ENCODE results near the gene PDLIM1. TPM values are rescaled to one million over a fixed set of nuclear protein-coding genes. Genes with fewer than 3 reads are reported as not detected.

Gene PDLIM1
- polyA plus RNA-seq, 1 donor (not counting 4 experiments of a cell fraction or from before 2014, with no cell fraction given) = 298 TPM

DNA sequence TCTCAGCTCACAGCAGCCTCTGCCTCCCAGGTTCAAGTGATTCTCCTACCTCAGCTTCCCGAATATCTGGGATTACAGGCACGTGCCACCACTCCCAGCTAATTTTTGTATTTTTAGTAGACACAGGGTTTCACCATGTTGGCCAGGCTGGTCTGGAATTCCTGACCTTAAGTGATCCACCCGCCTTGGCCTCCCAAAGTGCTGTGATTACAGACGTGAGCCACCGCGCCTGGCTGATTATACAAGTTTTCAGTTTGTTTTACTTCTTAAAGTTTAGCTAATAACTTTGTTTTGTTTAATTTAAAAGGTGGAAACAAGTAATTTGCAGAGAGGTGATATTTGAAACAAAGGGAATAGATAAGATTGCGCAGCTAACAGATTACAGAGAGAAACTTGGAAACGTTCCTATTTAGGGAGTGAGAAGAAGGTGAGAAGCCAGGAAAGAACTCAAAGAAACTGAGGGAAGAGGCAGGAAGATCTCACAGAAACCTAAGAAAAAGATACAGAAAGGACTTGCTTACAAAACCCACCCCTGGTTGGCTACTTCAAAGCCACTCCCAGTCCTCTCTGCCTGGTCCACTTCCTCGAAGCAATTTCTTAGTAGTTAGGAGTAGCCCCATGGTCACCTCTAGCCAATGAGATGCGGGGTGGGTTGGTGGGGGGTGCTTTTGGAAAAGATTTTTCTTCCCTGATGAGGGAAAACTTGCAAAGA lies 15.0 kb upstream of the PDLIM1 start:
- H3K36me3 ChIP-seq (ENCODE audit: control insufficient read depth in 2 of 2, extremely low read depth in 1 of 2, insufficient read depth in 2 of 2, low read length in 2 of 2) = no peaks in the 10 kb centered on the region
- H4K20me1 ChIP-seq (ENCODE audit: control insufficient read depth, extremely low read depth, insufficient read depth, low read length) = no peaks in the 10 kb centered on the region
- H3K27me3 ChIP-seq (ENCODE audit: control insufficient read depth, extremely low read depth, insufficient read depth, low read length) = no peaks in the 10 kb centered on the region
- no peak overlapping the region for H3K4me2 ChIP-seq (ENCODE audit: control insufficient read depth, extremely low read depth, insufficient read depth, low read depth, low read length)
- no peak for TF ChIP-seq EZH2 (IDR thresholded peaks at IDR 0.05; ENCODE audit: low read length)
- no peak for TF ChIP-seq CTCF (optimal IDR thresholded peaks at IDR 0.05 in 1 of 3, IDR thresholded peaks at IDR 0.05 in 1 of 3, conservative IDR thresholded peaks at IDR 0.05 in 1 of 3; ENCODE audit: extremely low read depth in 1 of 3, insufficient read depth in 2 of 3, low read length in 3 of 3)
- no peaks in the 10 kb centered on the region for H3K79me2 ChIP-seq (ENCODE audit: control insufficient read depth, insufficient read depth, low read length)
- H2AFZ ChIP-seq (ENCODE audit: control insufficient read depth, low read length) = no peak overlapping the region
- H3K27ac ChIP-seq (ENCODE audit: control insufficient read depth, insufficient read depth, low read length) = no peak overlapping the region
- dilution Hi-C loops (cut with MboI; ENCODE audit: extremely low pct_ligation_motif_present, low sequenced_read_pairs) = no loop called here
- H3K9me3 ChIP-seq (ENCODE audit: control insufficient read depth, low read depth, low read length) = no peaks in the 10 kb centered on the region
- no peak for DNase-seq (ENCODE audit: low read depth, low spot score)
- FAIRE-seq = no peak
- H3K4me1 ChIP-seq (ENCODE audit: control insufficient read depth, extremely low read depth, insufficient read depth, low read length) = peaks cover 20% of the 10 kb centered on the region
- no peaks in the 10 kb centered on the region for H3K9me1 ChIP-seq (ENCODE audit: control insufficient read depth, extremely low read depth, insufficient read depth, low read length)
- H3K4me3 ChIP-seq (ENCODE audit: control insufficient read depth in 2 of 3, extremely low read depth in 1 of 3, insufficient read depth in 2 of 3, low read depth in 1 of 3, low read length in 3 of 3) = no peak overlapping the region
- H3K9ac ChIP-seq (ENCODE audit: control insufficient read depth, extremely low read depth, insufficient read depth, low read length) = no peak overlapping the region

DNA sequence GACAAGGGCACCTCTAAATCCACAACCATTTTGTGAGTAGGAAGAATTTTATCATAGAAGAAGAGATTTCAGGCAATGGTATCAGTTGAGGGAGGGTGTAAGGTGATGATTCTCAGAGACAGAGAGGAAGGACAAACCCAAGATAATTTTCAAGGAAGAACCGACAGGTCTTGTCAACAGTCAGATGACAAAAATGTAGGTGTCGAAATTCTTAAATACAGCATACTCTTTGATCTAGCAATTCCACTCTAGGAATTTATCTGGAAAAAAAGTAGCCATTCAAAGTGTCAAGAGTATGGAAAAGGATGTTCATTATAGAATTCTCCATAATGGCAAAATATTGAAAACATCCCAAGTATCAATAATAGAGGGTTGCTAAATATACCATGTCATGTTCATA lies 14.2 kb upstream of the PDLIM1 start:
- Histone ChIP-seq H3K36me3 (ENCODE audit: control insufficient read depth in 2 of 2, extremely low read depth in 1 of 2, insufficient read depth in 2 of 2, low read length in 2 of 2) (no peaks in the 10 kb centered on the region), H3K27me3 (ENCODE audit: control insufficient read depth, extremely low read depth, insufficient read depth, low read length) (no peaks in the 10 kb centered on the region), H3K4me1 (ENCODE audit: control insufficient read depth, extremely low read depth, insufficient read depth, low read length) (peaks cover 20% of the 10 kb centered on the region), H2AFZ (ENCODE audit: control insufficient read depth, low read length) (no peak overlapping the region), H4K20me1 (ENCODE audit: control insufficient read depth, extremely low read depth, insufficient read depth, low read length) (no peaks in the 10 kb centered on the region), H3K4me3 (ENCODE audit: control insufficient read depth in 2 of 3, extremely low read depth in 1 of 3, insufficient read depth in 2 of 3, low read depth in 1 of 3, low read length in 3 of 3) (no peak overlapping the region), H3K27ac (ENCODE audit: control insufficient read depth, insufficient read depth, low read length) (no peak overlapping the region), H3K4me2 (ENCODE audit: control insufficient read depth, extremely low read depth, insufficient read depth, low read depth, low read length) (no peak overlapping the region), H3K9me3 (ENCODE audit: control insufficient read depth, low read depth, low read length) (no peaks in the 10 kb centered on the region), H3K9me1 (ENCODE audit: control insufficient read depth, extremely low read depth, insufficient read depth, low read length) (no peaks in the 10 kb centered on the region), H3K9ac (ENCODE audit: control insufficient read depth, extremely low read depth, insufficient read depth, low read length) (no peak overlapping the region), H3K79me2 (ENCODE audit: control insufficient read depth, insufficient read depth, low read length) (no peaks in the 10 kb centered on the region)
- FAIRE-seq = no peak
- TF ChIP-seq EZH2 (IDR thresholded peaks at IDR 0.05; ENCODE audit: low read length) = no peak
- no peak for TF ChIP-seq CTCF (optimal IDR thresholded peaks at IDR 0.05 in 1 of 3, IDR thresholded peaks at IDR 0.05 in 1 of 3, conservative IDR thresholded peaks at IDR 0.05 in 1 of 3; ENCODE audit: extremely low read depth in 1 of 3, insufficient read depth in 2 of 3, low read length in 3 of 3)
- dilution Hi-C loops (cut with MboI; ENCODE audit: extremely low pct_ligation_motif_present, low sequenced_read_pairs) = no loop called here
- no peak for DNase-seq (ENCODE audit: low read depth, low spot score)

Measured in keratinocyte (primary cell).